GM19372 (cell line): Measurements from ENCODE around the gene SEMA5B.

ENCODE experiments used
- ATAC-seq: cut with Tn5 transposase; IDR thresholded peaks from one replicate; pipeline ENCODE4 v1.9.1; 2021; ENCODE audit warnings: mild to moderate bottlenecking, low read depth, moderate library complexity; ENCODE audit not compliant: unreplicated experiment

The SEMA5B gene

GRCh38 chr3:122913539-122914100 is 113.9 kb downstream of the SEMA5B start:
- ATAC-seq: no peak

GRCh38 chr3:122912772-122913538 is 114.6 kb downstream of the SEMA5B start:
- ATAC-seq: no peak

- ATAC-seq: no peak
Observed at GRCh38 chr3:122911901-122912300, 115.7 kb downstream of the SEMA5B start.

- no peak for ATAC-seq
Observed at GRCh38 chr3:122908251-122908650, 119.3 kb downstream of the SEMA5B start.

- ATAC-seq: no peak
Observed at GRCh38 chr3:122907471-122907870, 120.1 kb downstream of the SEMA5B start.

- no peak for ATAC-seq
Observed at GRCh38 chr3:122903171-122903570, 124.4 kb downstream of the SEMA5B start.

- ATAC-seq: no peak
Observed at GRCh38 chr3:122902326-122902725, 125.2 kb downstream of the SEMA5B start.

GRCh38 chr3:122898298-122898697 is 129.3 kb downstream of the SEMA5B start:
- no peak for ATAC-seq

GRCh38 chr3:122893754-122894668 is 133.6 kb downstream of the SEMA5B start:
- ATAC-seq: no peak

GRCh38 chr3:122893282-122893681 is 134.3 kb downstream of the SEMA5B start:
- no peak for ATAC-seq

GRCh38 chr3:122892118-122892960 is 135.2 kb downstream of the SEMA5B start:
- no peak for ATAC-seq

- no peak for ATAC-seq
Observed at GRCh38 chr3:122890720-122891220, 136.8 kb downstream of the SEMA5B start.

GRCh38 chr3:122890077-122890719 is 137.4 kb downstream of the SEMA5B start:
- ATAC-seq: no peak

GRCh38 chr3:122886946-122887345 is 140.6 kb downstream of the SEMA5B start:
- no peak for ATAC-seq

- ATAC-seq: no peak
Observed at GRCh38 chr3:122886251-122886650, 141.3 kb downstream of the SEMA5B start.

GRCh38 chr3:122882361-122882947 is 145.1 kb downstream of the SEMA5B start:
- no peak for ATAC-seq

GRCh38 chr3:122880624-122881023 is 146.9 kb downstream of the SEMA5B start:
- ATAC-seq: no peak

- ATAC-seq: no peak
Observed at GRCh38 chr3:122880173-122880572, 147.4 kb downstream of the SEMA5B start.

GRCh38 chr3:122875547-122876127 is 151.9 kb downstream of the SEMA5B start:
- ATAC-seq: no peak
